ENCODE measurements around the gene NQO2.
"Not testable (repeated sequence)": the region's sequence is repeated elsewhere in the genome, so short reads cannot be mapped to it uniquely, and the experiment has no call there.

NQO2 gene

GRCh38 chr6:3045777-3046176, 46.1 kb downstream of the NQO2 start:
- in situ Hi-C loops (cut with HindIII; ENCODE audit: low sequenced_read_pairs) = no loop called here
- DNase-seq (ENCODE audit: low read depth, low spot score) = no peak
- TF ChIP-seq, protein P1, sequence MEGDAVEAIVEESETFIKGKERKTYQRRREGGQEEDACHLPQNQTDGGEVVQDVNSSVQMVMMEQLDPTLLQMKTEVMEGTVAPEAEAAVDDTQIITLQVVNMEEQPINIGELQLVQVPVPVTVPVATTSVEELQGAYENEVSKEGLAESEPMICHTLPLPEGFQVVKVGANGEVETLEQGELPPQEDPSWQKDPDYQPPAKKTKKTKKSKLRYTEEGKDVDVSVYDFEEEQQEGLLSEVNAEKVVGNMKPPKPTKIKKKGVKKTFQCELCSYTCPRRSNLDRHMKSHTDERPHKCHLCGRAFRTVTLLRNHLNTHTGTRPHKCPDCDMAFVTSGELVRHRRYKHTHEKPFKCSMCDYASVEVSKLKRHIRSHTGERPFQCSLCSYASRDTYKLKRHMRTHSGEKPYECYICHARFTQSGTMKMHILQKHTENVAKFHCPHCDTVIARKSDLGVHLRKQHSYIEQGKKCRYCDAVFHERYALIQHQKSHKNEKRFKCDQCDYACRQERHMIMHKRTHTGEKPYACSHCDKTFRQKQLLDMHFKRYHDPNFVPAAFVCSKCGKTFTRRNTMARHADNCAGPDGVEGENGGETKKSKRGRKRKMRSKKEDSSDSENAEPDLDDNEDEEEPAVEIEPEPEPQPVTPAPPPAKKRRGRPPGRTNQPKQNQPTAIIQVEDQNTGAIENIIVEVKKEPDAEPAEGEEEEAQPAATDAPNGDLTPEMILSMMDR (IDR thresholded peaks at IDR 0.05; ENCODE audit: low read depth, low read length) = no peak
- H3K4me3 ChIP-seq (ENCODE audit: low read depth, low read length) = no peak overlapping the region

- in situ Hi-C loops (cut with HindIII; ENCODE audit: low sequenced_read_pairs) = no loop called here
- DNase-seq (ENCODE audit: low read depth, low spot score) = no peak
- TF ChIP-seq, protein P1 (IDR thresholded peaks at IDR 0.05; ENCODE audit: low read depth, low read length) = no peak
- no peak overlapping the region for H3K4me3 ChIP-seq (ENCODE audit: low read depth, low read length)
These were observed 46.6 kb downstream of the NQO2 start for GRCh38 chr6:3046295-3046694.

DNA sequence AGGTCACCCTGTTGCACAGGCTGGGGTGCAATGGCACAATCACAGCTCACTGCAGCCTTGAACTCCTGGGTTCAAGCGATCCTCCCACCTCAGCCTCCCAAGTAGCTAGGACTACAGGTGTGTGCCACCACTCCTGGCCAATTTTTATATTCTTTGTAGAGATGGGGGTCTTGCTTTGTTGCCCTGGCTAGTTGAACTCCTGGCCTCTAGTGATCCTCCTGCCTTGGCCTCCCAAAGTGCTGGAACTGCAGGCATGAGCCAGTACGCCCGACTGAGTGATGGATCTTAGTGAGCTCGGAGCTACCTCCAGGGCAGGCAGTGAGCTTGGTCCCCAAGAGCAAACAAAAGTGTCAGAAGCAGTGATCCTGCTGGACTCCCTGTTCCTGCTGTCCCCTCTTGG, 48.3 kb downstream of the NQO2 start:
- in situ Hi-C loops (cut with HindIII; ENCODE audit: low sequenced_read_pairs); H3K4me3 ChIP-seq (ENCODE audit: low read depth, low read length); DNase-seq (ENCODE audit: low read depth, low spot score): not testable (repeated sequence)

- no peak overlapping the region for H3K4me3 ChIP-seq (ENCODE audit: low read depth, low read length)
- no peak for DNase-seq (ENCODE audit: low read depth, low spot score)
- TF ChIP-seq, protein P1 (IDR thresholded peaks at IDR 0.05; ENCODE audit: low read depth, low read length) = no peak
- in situ Hi-C loops (cut with HindIII; ENCODE audit: low sequenced_read_pairs) = no loop called here
These were observed 53.0 kb downstream of the NQO2 start for GRCh38 chr6:3052481-3053230.

DNA sequence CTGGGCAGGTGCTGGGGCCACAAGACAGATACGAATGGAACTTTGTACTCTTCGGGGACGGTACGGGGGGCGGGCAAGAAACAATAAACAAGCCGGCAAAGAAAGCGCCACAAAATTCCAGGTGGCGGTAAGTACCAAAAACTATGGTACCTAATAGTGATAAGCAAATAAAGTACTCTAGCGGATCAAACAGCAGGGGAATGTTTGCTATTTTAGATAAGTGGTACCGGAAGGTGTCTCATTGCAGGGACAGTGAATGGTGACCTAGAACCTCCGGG, 53.5 kb downstream of the NQO2 start:
- TF ChIP-seq, protein P1 (IDR thresholded peaks at IDR 0.05; ENCODE audit: low read depth, low read length) = no peak
- in situ Hi-C loops (cut with HindIII; ENCODE audit: low sequenced_read_pairs) = no loop called here
- no peak for DNase-seq (ENCODE audit: low read depth, low spot score)
- H3K4me3 ChIP-seq (ENCODE audit: low read depth, low read length) = peak overlapping the region; percentile 38

- H3K4me3 ChIP-seq (ENCODE audit: low read depth, low read length) = peak overlapping the region; percentile 38
- in situ Hi-C loops (cut with HindIII; ENCODE audit: low sequenced_read_pairs) = not testable (repeated sequence)
- peak; percentile 13 for DNase-seq (ENCODE audit: low read depth, low spot score)
These were observed 54.8 kb downstream of the NQO2 start for GRCh38 chr6:3054229-3055157.

- H3K4me3 ChIP-seq (ENCODE audit: low read depth, low read length); DNase-seq (ENCODE audit: low read depth, low spot score); in situ Hi-C loops (cut with HindIII; ENCODE audit: low sequenced_read_pairs): not testable (repeated sequence)
These were observed 55.4 kb downstream of the NQO2 start for GRCh38 chr6:3055158-3055499.

DNA sequence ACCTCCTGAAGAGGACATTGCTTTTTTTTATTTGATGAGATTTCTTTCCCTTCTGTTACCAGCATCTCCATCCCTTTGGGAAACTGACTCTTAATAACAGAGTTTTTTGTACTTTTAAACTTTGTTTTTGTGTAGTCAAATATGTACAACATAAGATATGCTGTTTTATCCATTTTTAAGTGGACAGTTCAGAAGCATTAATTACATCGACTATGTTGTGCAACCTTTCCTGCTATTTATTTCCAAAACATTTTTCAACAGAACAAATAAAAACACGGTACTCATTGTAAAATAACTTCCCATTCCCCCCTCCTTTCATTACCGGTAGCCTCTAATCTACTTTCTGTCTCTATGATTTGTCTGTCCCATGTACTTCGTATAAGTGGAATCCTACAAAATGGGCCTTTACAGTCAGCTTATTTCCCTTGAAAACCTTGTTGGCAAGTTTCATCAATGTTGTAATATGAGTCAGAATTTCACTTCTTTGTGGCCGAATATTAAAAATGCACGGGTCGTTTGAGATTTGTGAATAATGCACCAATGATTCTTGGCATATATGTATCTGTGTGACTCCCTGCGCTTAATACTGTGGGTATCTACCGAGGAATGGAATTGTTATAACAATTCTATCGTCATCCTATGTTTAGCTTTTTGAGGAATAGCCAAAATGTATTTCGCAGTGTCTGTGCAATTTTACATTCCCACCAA, 57.5 kb downstream of the NQO2 start:
- in situ Hi-C loops (cut with HindIII; ENCODE audit: low sequenced_read_pairs) = no loop called here
- DNase-seq (ENCODE audit: low read depth, low spot score) = no peak
- H3K4me3 ChIP-seq (ENCODE audit: low read depth, low read length) = no peak overlapping the region
- TF ChIP-seq, protein P1 (IDR thresholded peaks at IDR 0.05; ENCODE audit: low read depth, low read length) = no peak

Measured in astrocyte of the spinal cord (primary cell).